ENCODE data around the gene UBE2H. TPM values are rescaled to one million over a fixed set of nuclear protein-coding genes. Genes with fewer than 3 reads are reported as not detected.

UBE2H gene
- total RNA-seq, 1 experiment from 2014 or later: 75.1 TPM

- Histone ChIP-seq H3K9ac (ENCODE audit: extremely low read depth, insufficient read length, low read length) (no peak overlapping the region), H3K79me1 (ENCODE audit: insufficient read depth, low read depth, low read length, poor library complexity, severe bottlenecking) (no peaks in the 10 kb centered on the region), H3K4me1 (ENCODE audit: insufficient read depth, low read length) (peaks cover 8% of the 10 kb centered on the region), H3K23me2 (ENCODE audit: insufficient read length, low read depth, low read length, poor library complexity, severe bottlenecking) (no peaks in the 10 kb centered on the region), H4K8ac (replicated peaks; ENCODE audit: insufficient read length, low read depth, low read length) (no peak overlapping the region), H3K4me2 (ENCODE audit: insufficient read depth, insufficient read length, low read length) (no peak overlapping the region), H3K79me2 (ENCODE audit: insufficient read depth, low read length) (no peaks in the 10 kb centered on the region), H2BK120ac (ENCODE audit: low read depth, low read length, poor library complexity, severe bottlenecking) (no peak overlapping the region), H4K91ac (ENCODE audit: insufficient read length, low read depth, low read length) (no peak overlapping the region), H4K5ac (ENCODE audit: insufficient read length, low read depth, low read length) (no peak overlapping the region), H3K18ac (ENCODE audit: insufficient read length, low read depth, low read length) (peak overlapping the region; percentile 41), H3K27me3 (ENCODE audit: insufficient read depth, low read length) (no peaks in the 10 kb centered on the region), H3K56ac (ENCODE audit: insufficient read length, low read depth, low read length) (no peak overlapping the region), H3K4ac (ENCODE audit: low read depth, low read length) (no peak overlapping the region), H2BK15ac (ENCODE audit: low read depth, low read length) (no peak overlapping the region), H4K20me1 (ENCODE audit: control insufficient read depth, insufficient read depth, insufficient read length) (no peaks in the 10 kb centered on the region), H3K14ac (ENCODE audit: insufficient read depth, low read length) (no peak overlapping the region; the same call in 1 of the 2 replicates), H3K9me3 (ENCODE audit: control insufficient read depth, low read depth, low read length) (no peaks in the 10 kb centered on the region), H3K27ac (ENCODE audit: insufficient read length, low read depth, low read length) (no peak overlapping the region), H2BK20ac (ENCODE audit: low read depth, low read length, poor library complexity, severe bottlenecking) (no peak overlapping the region), H2AFZ (ENCODE audit: low read length) (no peak overlapping the region), H3T11ph (ENCODE audit: low read length) (no peak overlapping the region), H3K23ac (ENCODE audit: insufficient read length, low read depth, low read length) (no peak overlapping the region), H2AK5ac (ENCODE audit: insufficient read length, low read length) (no peak overlapping the region), H2BK5ac (ENCODE audit: insufficient read length, low read length) (no peak overlapping the region), H2BK12ac (ENCODE audit: insufficient read length, low read depth, low read length) (no peak overlapping the region)
- WGBS (ENCODE audit: extremely low coverage, insufficient read length, low lambda C conversion rate): no CpG with 5 or more reads among the region's 11 CpGs
- H3K9me3 Mint-ChIP-seq: no peaks in the 10 kb centered on the region
- H3K27me3 Mint-ChIP-seq (ENCODE audit: low read depth): peaks cover 8% of the 10 kb centered on the region
- peaks cover 25 to 34% of the 10 kb centered on the region in 2 experiments for H3K4me1 Mint-ChIP-seq
- no peak for TF ChIP-seq CTCF (conservative IDR thresholded peaks at IDR 0.05)
- H3K36me3 Mint-ChIP-seq (ENCODE audit: insufficient read depth in 1 of 3, low read depth in 3 of 3): no peaks in the 10 kb centered on the region; a peak in 1 of 7 replicates
- no peak for DNase-seq
- peak overlapping the region in 1 of 3 experiments; percentile 48; a peak in 1 of 7 replicates for H3K27ac Mint-ChIP-seq
- no peak overlapping the region for H3K4me3 Mint-ChIP-seq
These were observed 147.7 kb downstream of the UBE2H start for GRCh38 chr7:129804890-129805719.
